A673 (cell line): ENCODE results near the gene DDX11.

ENCODE experiments used
- CTCF ChIP-seq: fragments of 300-800, 200-600 bp; sonication (generic); conservative IDR thresholded peaks from 2 replicates; pipeline ENCODE4 v1.5.1; 2017; ENCODE audit warnings: low read depth, mild to moderate bottlenecking, antibody characterized with exemption, low read length, moderate library complexity, mixed read lengths
- EZH2 ChIP-seq: fragments of 200-600 bp; sonication (generic); IDR thresholded peaks from 2 replicates; pipeline ENCODE4 v1.6.1; 2017; ENCODE audit warnings: borderline replicate concordance, low read depth, mild to moderate bottlenecking, mixed read lengths, antibody characterized with exemption, low read length; ENCODE audit not compliant: poor library complexity, severe bottlenecking

- TF ChIP-seq CTCF (no peak), EZH2 (no peak)
Observed at GRCh38 chr12:31035226-31035625, 38.4 kb upstream of the DDX11 start.
